ENCODE results near the gene ERN1.

- TF ChIP-seq, protein P1, sequence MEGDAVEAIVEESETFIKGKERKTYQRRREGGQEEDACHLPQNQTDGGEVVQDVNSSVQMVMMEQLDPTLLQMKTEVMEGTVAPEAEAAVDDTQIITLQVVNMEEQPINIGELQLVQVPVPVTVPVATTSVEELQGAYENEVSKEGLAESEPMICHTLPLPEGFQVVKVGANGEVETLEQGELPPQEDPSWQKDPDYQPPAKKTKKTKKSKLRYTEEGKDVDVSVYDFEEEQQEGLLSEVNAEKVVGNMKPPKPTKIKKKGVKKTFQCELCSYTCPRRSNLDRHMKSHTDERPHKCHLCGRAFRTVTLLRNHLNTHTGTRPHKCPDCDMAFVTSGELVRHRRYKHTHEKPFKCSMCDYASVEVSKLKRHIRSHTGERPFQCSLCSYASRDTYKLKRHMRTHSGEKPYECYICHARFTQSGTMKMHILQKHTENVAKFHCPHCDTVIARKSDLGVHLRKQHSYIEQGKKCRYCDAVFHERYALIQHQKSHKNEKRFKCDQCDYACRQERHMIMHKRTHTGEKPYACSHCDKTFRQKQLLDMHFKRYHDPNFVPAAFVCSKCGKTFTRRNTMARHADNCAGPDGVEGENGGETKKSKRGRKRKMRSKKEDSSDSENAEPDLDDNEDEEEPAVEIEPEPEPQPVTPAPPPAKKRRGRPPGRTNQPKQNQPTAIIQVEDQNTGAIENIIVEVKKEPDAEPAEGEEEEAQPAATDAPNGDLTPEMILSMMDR (conservative IDR thresholded peaks at IDR 0.05; ENCODE audit: low read depth, low read length), result no peak
- TF ChIP-seq EZH2 (IDR thresholded peaks at IDR 0.05; ENCODE audit: borderline replicate concordance, low read depth, low read length, poor library complexity, severe bottlenecking), result no peak
Measured at GRCh38 chr17:64166876-64167275, 36.9 kb upstream of the ERN1 start.
